HG02759 (cell line): ENCODE data around the gene TYMP.
"Not testable (repeated sequence)": the region's sequence is repeated elsewhere in the genome, so short reads cannot be mapped to it uniquely, and the experiment has no call there.

Source experiments
- ATAC-seq: cut with Tn5 transposase; IDR thresholded peaks from one replicate; pipeline ENCODE4 v1.9.1; 2021; ENCODE audit warnings: mild to moderate bottlenecking, moderate library complexity; ENCODE audit not compliant: unreplicated experiment

The TYMP gene

GRCh38 chr22:50525858-50526107 lies 4.0 kb downstream of the TYMP start:
- peak; percentile 25 for ATAC-seq

- peak; percentile 48 for ATAC-seq
These were observed 4.5 kb downstream of the TYMP start, which contains the start of gene SCO2 for GRCh38 chr22:50525104-50525857. Gene SCO2 (minus strand): TSS chr22:50525598. CDS start chr22:50524411, 1,187 bp downstream.

GRCh38 chr22:50524676-50525103 lies 5.1 kb downstream of the TYMP start:
- ATAC-seq, result no peak

- ATAC-seq, result no peak
These were observed 5.8 kb downstream of the TYMP start for GRCh38 chr22:50523806-50524675.

GRCh38 chr22:50523458-50523805 lies 6.4 kb downstream of the TYMP start:
- no peak for ATAC-seq

- no peak for ATAC-seq
These were observed 6.9 kb downstream of the TYMP start for GRCh38 chr22:50522806-50523438.

- no peak for ATAC-seq
These were observed 7.5 kb downstream of the TYMP start for GRCh38 chr22:50522208-50522805.

- no peak for ATAC-seq
These were observed 8.1 kb downstream of the TYMP start for GRCh38 chr22:50521710-50522109.

GRCh38 chr22:50520826-50521453 lies 8.9 kb downstream of the TYMP start:
- no peak for ATAC-seq

GRCh38 chr22:50520184-50520583 lies 9.6 kb downstream of the TYMP start:
- not testable (repeated sequence) for ATAC-seq

GRCh38 chr22:50519151-50519550 lies 10.7 kb downstream of the TYMP start:
- no peak for ATAC-seq

- no peak for ATAC-seq
These were observed 11.2 kb downstream of the TYMP start for GRCh38 chr22:50518606-50519005.

GRCh38 chr22:50517495-50518260 lies 12.1 kb downstream of the TYMP start:
- ATAC-seq, result no peak

GRCh38 chr22:50516891-50517290 lies 12.9 kb downstream of the TYMP start:
- no peak for ATAC-seq

GRCh38 chr22:50516068-50516467 lies 13.7 kb downstream of the TYMP start:
- no peak for ATAC-seq

GRCh38 chr22:50513175-50513574 lies 16.6 kb downstream of the TYMP start:
- no peak for ATAC-seq

GRCh38 chr22:50508897-50509296 lies 20.9 kb downstream of the TYMP start:
- ATAC-seq, result no peak

GRCh38 chr22:50507991-50508884 lies 21.6 kb downstream of the TYMP start, which contains the start of gene NCAPH2:
Gene NCAPH2 (plus strand): TSS chr22:50508224. CDS start chr22:50508338, 114 bp downstream.
- ATAC-seq, result peak; percentile 75

- ATAC-seq, result peak; percentile 64
These were observed 22.3 kb downstream of the TYMP start, which contains the start of gene LMF2 for GRCh38 chr22:50507421-50507990. Gene LMF2 (minus strand): TSS chr22:50507702. CDS start chr22:50507675, 27 bp downstream.
